NB4 (cell line): ENCODE measurements around the gene GPR75.

Experiments used
- CTCF ChIP-seq: IDR thresholded peaks from one replicate; pipeline ENCODE4 v1.5.1; 2012; ENCODE audit warnings: low read depth, low read length
- MYC ChIP-seq: IDR thresholded peaks from 2 replicates; pipeline ENCODE4 v1.6.1; 2011; ENCODE audit warnings: low read depth, low read length
- POLR2A ChIP-seq: IDR thresholded peaks from 2 replicates; pipeline ENCODE4 v1.6.1; 2011; ENCODE audit warnings: mild to moderate bottlenecking; ENCODE audit not compliant: insufficient read length; ENCODE audit errors: extremely low read depth

- TF ChIP-seq MYC = no peak
- no peak for TF ChIP-seq CTCF
- TF ChIP-seq POLR2A = no peak
These were observed 5.1 kb downstream of the GPR75 start for GRCh38 chr2:53854678-53855077.
